Tongue (tissue), 2 donors: ENCODE measurements around the gene DZIP1. TPM values are rescaled to one million over a fixed set of nuclear protein-coding genes. Genes with fewer than 3 reads are reported as not detected.

Experiments
- DNase-seq: peaks from one replicate; pipeline ENCODE4 v3.0.0-alpha.2; 2015
- total RNA-seq: library from RNA; depleted of rRNA; stranded (reverse); fragments of >200 nt; gene quantifications from one replicate; pipeline ENCODE4 v1.2.3, GENCODE V29; 2014

Gene DZIP1
- total RNA-seq, 1 donor from 2014 or later, result 28.3 TPM

- DNase-seq, result no peak
These were observed 96.9 kb downstream of the DZIP1 start for GRCh38 chr13:95547531-95548167.

GRCh38 chr13:95546919-95547318 lies 97.6 kb downstream of the DZIP1 start:
- DNase-seq, result no peak

- no peak for DNase-seq
These were observed 100.2 kb downstream of the DZIP1 start for GRCh38 chr13:95544293-95544692.

GRCh38 chr13:95541911-95542474 lies 102.5 kb downstream of the DZIP1 start:
- no peak for DNase-seq

- DNase-seq, result no peak
These were observed 103.2 kb downstream of the DZIP1 start for GRCh38 chr13:95541308-95541707.

GRCh38 chr13:95540888-95541287 lies 103.6 kb downstream of the DZIP1 start:
- DNase-seq, result peak; percentile 87

GRCh38 chr13:95536632-95537241 lies 107.8 kb downstream of the DZIP1 start:
- DNase-seq, result peak; percentile 77

GRCh38 chr13:95535243-95535642 lies 109.3 kb downstream of the DZIP1 start:
- no peak for DNase-seq

GRCh38 chr13:95533545-95534160 lies 110.9 kb downstream of the DZIP1 start:
- DNase-seq, result no peak

GRCh38 chr13:95530178-95530577 lies 114.3 kb downstream of the DZIP1 start:
- DNase-seq, result peak; percentile 59

Other genes starting within 250 kb of the DZIP1 start
- 17.4 TPM for gene CLDN10, start 92.0 kb downstream of the DZIP1 start, total RNA-seq
- gene DNAJC3, start 32.4 kb upstream of the DZIP1 start, total RNA-seq, result 43.1 TPM